ENCODE measurements around the gene PEPD.
A peak's percentile ranks its signal among the peaks of the same experiment; 100 is the strongest.

The PEPD gene

GRCh38 chr19:33437821-33438671, 83.5 kb downstream of the PEPD start:
- no peak for DNase-seq

GRCh38 chr19:33437393-33437820, 84.2 kb downstream of the PEPD start:
- DNase-seq, result no peak

- no peak for DNase-seq
These were observed 84.9 kb downstream of the PEPD start for GRCh38 chr19:33436360-33437345.

- no peak for DNase-seq
These were observed 85.8 kb downstream of the PEPD start for GRCh38 chr19:33435706-33436359.

- DNase-seq, result no peak
These were observed 86.5 kb downstream of the PEPD start for GRCh38 chr19:33434886-33435705.

GRCh38 chr19:33434069-33434885, 87.3 kb downstream of the PEPD start:
- no peak for DNase-seq

- DNase-seq, result no peak
These were observed 89.0 kb downstream of the PEPD start for GRCh38 chr19:33432446-33433170.

- DNase-seq, result no peak
These were observed 89.6 kb downstream of the PEPD start for GRCh38 chr19:33432015-33432414.

GRCh38 chr19:33430674-33431277, 90.8 kb downstream of the PEPD start:
- DNase-seq, result peak; percentile 38 to 63

GRCh38 chr19:33429891-33430673, 91.5 kb downstream of the PEPD start:
- no peak for DNase-seq

- no peak for DNase-seq
These were observed 92.9 kb downstream of the PEPD start for GRCh38 chr19:33428627-33429125.

- DNase-seq, result no peak
These were observed 93.6 kb downstream of the PEPD start for GRCh38 chr19:33427801-33428626.

GRCh38 chr19:33426621-33427361, 94.8 kb downstream of the PEPD start:
- no peak for DNase-seq

GRCh38 chr19:33424181-33424580, 97.4 kb downstream of the PEPD start:
- no peak for DNase-seq

- DNase-seq, result no peak
These were observed 99.0 kb downstream of the PEPD start for GRCh38 chr19:33422369-33423180.

- no peak for DNase-seq
These were observed 100.2 kb downstream of the PEPD start for GRCh38 chr19:33421368-33421767.
